Thyroid gland (tissue), 4 donors: ENCODE data around the gene CACNA1D. TPM values are rescaled to one million over a fixed set of nuclear protein-coding genes. Genes with fewer than 3 reads are reported as not detected.

Experiments
- DNase-seq, 2 donors: peaks; one replicate each; pipeline ENCODE4 v3.0.0-alpha.2; 2019
- H3K27ac ChIP-seq, 3 donors: fragments of 200-600 bp; sonication (generic); 1 replicate in 2 of 3; 2 replicates in 1 of 3; pipeline ENCODE4 v1.5.1; 2016 to 2019; ENCODE audit warnings: mild to moderate bottlenecking in 1 of 3, moderate library complexity in 1 of 3
- H3K27me3 ChIP-seq: fragments of 200-600 bp; sonication (generic); one replicate; pipeline ENCODE4 v1.5.1; 2019
- H3K36me3 ChIP-seq, 2 donors: fragments of 200-600 bp; sonication (generic); one replicate each; pipeline ENCODE4 v1.5.1; 2016 to 2019
- H3K4me1 ChIP-seq, 2 donors: fragments of 200-600 bp; sonication (generic); one replicate each; pipeline ENCODE4 v1.5.1; 2017 to 2019
- H3K4me3 ChIP-seq, 3 donors: fragments of 200-600 bp; sonication (generic); replicated peaks in 1 of 3; 1 replicate in 2 of 3; 2 replicates in 1 of 3; pipeline ENCODE4 v1.5.1; 2016; ENCODE audit warnings: mild to moderate bottlenecking in 1 of 3
- H3K9me3 ChIP-seq: fragments of 200-600 bp; sonication (generic); one replicate; pipeline ENCODE4 v1.5.1; 2017
- CTCF ChIP-seq, 6 experiments: fragments of 200-600 bp in 3 of 6; fragments of 450-650 bp in 3 of 6; sonication (generic) in 3 of 6; IDR thresholded peaks; one replicate each; pipeline ENCODE4 v1.5.1; 2016 to 2019; ENCODE audit warnings: antibody characterized with exemption in 6 of 6, mild to moderate bottlenecking in 2 of 6, inconsistent platforms in 1 of 6, moderate library complexity in 1 of 6
- POLR2A ChIP-seq, 2 donors: fragments of 450-650 bp; IDR thresholded peaks; one replicate each; pipeline ENCODE4 v1.6.1; 2017; ENCODE audit warnings: antibody characterized with exemption in 2 of 2, mild to moderate bottlenecking in 2 of 2, moderate library complexity in 1 of 2
- WGBS, 2 donors: methylation state at CpG; one replicate each; pipeline ENCODE4 v1.1.5; 2017; 5-methylcytosine and 5-hydroxymethylcytosine counted together
- intact Hi-C: fragments of 100-400 bp; cut with DNase I; formaldehyde crosslinking; loops from one replicate; pipeline ENCODE4 v1.15.1; 2023
- total RNA-seq, 4 donors: library from RNA; depleted of rRNA; stranded (reverse); fragments of >200 nt; gene quantifications; one replicate each; pipeline ENCODE4 v1.2.3, GENCODE V29; 2016

Gene CACNA1D
- total RNA-seq, 4 donors from 2014 or later, result 7.1 to 46.1 (median 27.3) TPM

DNA sequence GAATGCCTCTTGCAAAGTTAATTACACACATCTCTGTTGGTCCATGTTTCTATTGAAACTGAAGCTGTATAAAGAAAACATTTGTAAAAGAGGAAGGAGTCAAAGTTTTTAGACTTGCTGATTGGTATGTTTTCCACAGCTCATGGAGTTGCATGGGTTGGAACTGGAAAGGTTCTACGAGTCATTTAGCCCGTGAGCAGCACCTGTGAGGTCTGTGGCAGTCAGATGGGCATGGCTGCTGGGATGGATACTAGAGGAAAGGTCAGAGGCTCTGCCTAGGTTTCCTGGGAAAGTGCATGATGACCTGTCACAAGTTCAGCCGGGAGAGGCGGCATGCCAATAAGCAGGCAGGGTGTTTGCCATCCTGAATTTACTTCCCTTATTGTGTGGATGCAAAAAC lies 155.4 kb downstream of the CACNA1D start:
- no peak for DNase-seq
- TF ChIP-seq POLR2A (IDR thresholded peaks at IDR 0.05) (no peak), CTCF (IDR thresholded peaks at IDR 0.05) (no peak)
- WGBS, 2 donors, result 86 to 90% methylated on average over 4 of the region's 4 CpGs
- no peaks in the 10 kb centered on the region for H3K4me1 ChIP-seq
- H3K27me3 ChIP-seq, result no peaks in the 10 kb centered on the region
- no peaks in the 10 kb centered on the region for H3K9me3 ChIP-seq
- H3K36me3 ChIP-seq, result no peaks in the 10 kb centered on the region
- intact Hi-C loops, result no loop called here
- H3K27ac ChIP-seq, result no peak overlapping the region
- H3K4me3 ChIP-seq, result no peak overlapping the region

- intact Hi-C loops, result no loop called here
- TF ChIP-seq POLR2A (IDR thresholded peaks at IDR 0.05) (no peak), CTCF (IDR thresholded peaks at IDR 0.05) (no peak)
- no peaks in the 10 kb centered on the region for H3K27me3 ChIP-seq
- no peak overlapping the region for H3K27ac ChIP-seq
- H3K9me3 ChIP-seq, result no peaks in the 10 kb centered on the region
- DNase-seq, result no peak
- H3K4me3 ChIP-seq, result no peak overlapping the region
- no peaks in the 10 kb centered on the region for H3K36me3 ChIP-seq
- 81 to 89% methylated on average over 5 of the region's 5 CpGs for WGBS, 2 donors
- H3K4me1 ChIP-seq, result no peaks in the 10 kb centered on the region
Measured at GRCh38 chr3:53650424-53650823, 156.0 kb downstream of the CACNA1D start.

DNA sequence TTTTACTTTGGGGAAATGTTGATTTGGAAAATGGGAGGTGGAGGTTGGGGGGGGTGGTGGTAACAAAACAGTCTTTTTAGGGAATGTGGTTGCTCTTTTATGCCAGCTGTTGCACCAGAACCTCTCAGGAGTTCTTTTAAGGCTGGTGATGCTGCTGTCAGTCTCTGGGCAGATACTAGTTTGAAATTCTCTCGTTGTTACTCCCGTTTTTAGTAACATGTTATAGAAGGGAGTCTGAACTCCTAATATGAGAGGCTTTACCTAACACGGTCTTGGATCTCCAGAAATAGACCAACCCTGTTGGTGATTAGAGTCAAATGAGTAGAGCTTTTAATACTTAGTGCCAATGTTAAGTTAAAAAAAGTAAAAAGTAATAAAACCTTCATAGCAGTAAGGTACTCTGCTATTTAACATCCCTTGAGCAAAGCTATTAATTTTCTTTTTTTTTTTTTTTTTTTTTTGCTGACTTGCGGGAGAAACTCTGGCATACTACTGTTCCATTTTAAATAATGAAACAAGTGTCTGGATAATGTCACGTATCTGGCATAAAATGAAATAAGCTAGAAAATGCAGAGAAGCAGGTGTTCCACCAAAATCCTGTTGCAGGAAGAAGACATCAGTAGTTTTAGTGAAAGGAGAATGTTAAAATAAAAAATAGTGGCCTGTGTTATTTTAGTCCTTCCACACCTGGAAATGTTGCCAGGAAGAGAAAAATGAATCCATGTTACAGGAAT lies 156.7 kb downstream of the CACNA1D start:
- Histone ChIP-seq H3K27ac (no peak overlapping the region), H3K36me3 (no peaks in the 10 kb centered on the region), H3K27me3 (no peaks in the 10 kb centered on the region), H3K4me1 (no peaks in the 10 kb centered on the region), H3K9me3 (no peaks in the 10 kb centered on the region), H3K4me3 (no peak overlapping the region)
- TF ChIP-seq POLR2A (IDR thresholded peaks at IDR 0.05) (no peak), CTCF (IDR thresholded peaks at IDR 0.05) (no peak)
- intact Hi-C loops, result no loop called here
- WGBS, 2 donors, result 82 to 91% methylated on average over 5 of the region's 5 CpGs
- no peak for DNase-seq

- H3K36me3 ChIP-seq, result no peaks in the 10 kb centered on the region
- H3K27ac ChIP-seq, result no peak overlapping the region
- DNase-seq, result no peak
- no peaks in the 10 kb centered on the region for H3K4me1 ChIP-seq
- H3K4me3 ChIP-seq, result no peak overlapping the region
- 97 to 99% methylated on average over 8 of the region's 8 CpGs for WGBS, 2 donors
- no peaks in the 10 kb centered on the region for H3K27me3 ChIP-seq
- TF ChIP-seq CTCF (IDR thresholded peaks at IDR 0.05), result no peak
- TF ChIP-seq POLR2A (IDR thresholded peaks at IDR 0.05), result no peak
- no peaks in the 10 kb centered on the region for H3K9me3 ChIP-seq
- intact Hi-C loops, result no loop called here
Measured at GRCh38 chr3:53651927-53652326, 157.5 kb downstream of the CACNA1D start.

- H3K9me3 ChIP-seq, result no peaks in the 10 kb centered on the region
- TF ChIP-seq POLR2A (IDR thresholded peaks at IDR 0.05) (no peak), CTCF (IDR thresholded peaks at IDR 0.05) (no peak)
- H3K27me3 ChIP-seq, result no peaks in the 10 kb centered on the region
- H3K27ac ChIP-seq, result no peak overlapping the region
- no peak overlapping the region for H3K4me3 ChIP-seq
- WGBS, 2 donors, result 80 to 87% methylated on average over 1 of the region's 1 CpG
- no peak for DNase-seq
- H3K36me3 ChIP-seq, result no peaks in the 10 kb centered on the region
- intact Hi-C loops, result no loop called here
- no peaks in the 10 kb centered on the region for H3K4me1 ChIP-seq
Measured at GRCh38 chr3:53657651-53658050, 163.2 kb downstream of the CACNA1D start.
